ENCODE measurements around the gene TEAD3.
"Not testable (repeated sequence)": the region's sequence is repeated elsewhere in the genome, so short reads cannot be mapped to it uniquely, and the experiment has no call there.

Gene TEAD3

DNA sequence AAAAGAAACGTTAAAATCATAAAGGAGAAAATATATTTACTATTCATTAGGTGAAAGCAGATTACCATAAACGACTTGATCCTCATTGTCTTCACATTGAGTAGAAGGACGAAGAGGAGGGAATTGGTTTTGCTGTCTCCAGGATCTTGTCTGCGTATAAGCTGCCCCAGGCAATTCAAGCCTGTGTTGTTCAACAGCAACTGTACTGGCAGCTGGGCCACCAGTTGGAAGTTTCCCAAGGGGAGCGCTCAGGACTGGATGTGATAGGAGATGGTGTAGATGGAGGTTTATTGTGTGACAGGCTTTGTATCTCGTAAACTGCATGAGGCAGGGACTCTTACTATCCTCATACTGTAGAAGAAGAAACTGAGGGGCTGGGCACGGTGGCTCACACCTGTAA lies 48.7 kb downstream of the TEAD3 start:
- no peak for DNase-seq (ENCODE audit: low read depth, low spot score)
- Histone ChIP-seq H3K36me3 (ENCODE audit: control insufficient read depth, insufficient read depth, low read length) (no peaks in the 10 kb centered on the region), H3K4me1 (ENCODE audit: control insufficient read depth, insufficient read depth, low read length) (peaks cover 1% of the 10 kb centered on the region; the same call in 1 of the 2 replicates), H3K27me3 (ENCODE audit: control insufficient read depth, insufficient read depth, low read length) (no peaks in the 10 kb centered on the region), H3K9me3 (ENCODE audit: control insufficient read depth, insufficient read depth, low read length) (no peaks in the 10 kb centered on the region), H3K4me3 (ENCODE audit: low read length) (no peak overlapping the region), H3K27ac (ENCODE audit: low read length) (no peak overlapping the region)
- WGBS (ENCODE audit: insufficient coverage, insufficient read length): no CpG with 5 or more reads among the region's 7 CpGs

DNA sequence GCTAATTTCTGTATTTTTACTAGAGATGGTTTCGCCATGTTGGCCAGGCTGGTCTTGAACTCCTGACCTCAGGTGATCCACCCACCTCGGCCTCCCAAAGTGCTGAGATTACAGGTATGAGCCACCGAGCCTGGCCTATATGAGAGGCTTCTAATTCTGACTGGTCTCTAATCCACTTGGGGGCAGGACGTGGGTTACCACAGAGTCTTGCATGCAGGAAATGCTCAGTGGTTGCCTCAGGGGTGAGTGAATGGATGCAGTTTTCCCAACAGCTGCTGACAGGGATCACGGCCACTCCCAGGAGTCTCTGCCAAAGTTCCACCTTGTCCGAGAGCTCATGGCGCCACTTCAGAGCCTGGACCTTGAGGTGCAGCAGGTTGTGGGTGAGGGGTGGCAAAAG lies 51.2 kb downstream of the TEAD3 start:
- H3K9me3 ChIP-seq (ENCODE audit: control insufficient read depth, insufficient read depth, low read length): no peaks in the 10 kb centered on the region
- no peak overlapping the region for H3K4me3 ChIP-seq (ENCODE audit: low read length)
- WGBS (ENCODE audit: insufficient coverage, insufficient read length): no CpG with 5 or more reads among the region's 7 CpGs
- no peaks in the 10 kb centered on the region for H3K36me3 ChIP-seq (ENCODE audit: control insufficient read depth, insufficient read depth, low read length)
- no peak for DNase-seq (ENCODE audit: low read depth, low spot score)
- H3K27me3 ChIP-seq (ENCODE audit: control insufficient read depth, insufficient read depth, low read length): no peaks in the 10 kb centered on the region
- no peaks in the 10 kb centered on the region for H3K4me1 ChIP-seq (ENCODE audit: control insufficient read depth, insufficient read depth, low read length)
- H3K27ac ChIP-seq (ENCODE audit: low read length): no peak overlapping the region

DNA sequence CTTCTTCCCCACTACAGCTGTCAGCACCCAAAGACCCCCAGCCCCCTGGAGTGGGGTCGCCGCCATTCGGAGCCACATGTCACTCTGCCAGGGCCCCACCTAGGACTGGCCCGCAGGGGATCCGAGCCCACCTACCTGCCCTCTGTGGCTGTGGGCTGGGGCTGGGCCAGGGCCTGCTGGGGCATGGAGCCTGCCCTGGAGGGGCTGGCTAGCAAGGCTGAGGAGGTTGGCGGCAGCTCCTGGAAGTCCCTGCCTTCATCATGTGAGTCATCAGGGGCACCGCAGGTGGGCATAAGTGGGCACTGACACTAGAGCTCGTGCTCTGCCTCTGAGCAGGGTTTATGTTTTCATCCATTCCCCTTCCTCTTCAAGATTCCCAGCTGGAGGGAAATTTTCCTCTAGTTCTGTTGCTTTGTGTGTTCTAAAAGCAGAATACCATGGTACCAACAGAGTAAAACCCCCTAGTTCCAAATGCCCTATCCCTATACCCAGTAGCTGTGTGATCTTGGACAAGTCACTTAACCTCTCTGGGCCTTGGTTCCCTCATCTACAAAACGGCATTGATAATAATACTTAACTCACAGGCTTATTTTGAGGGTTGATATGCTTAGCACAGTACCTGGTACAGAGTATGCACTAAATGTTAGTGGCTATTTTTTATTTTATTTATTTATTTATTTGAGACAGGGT lies 53.4 kb downstream of the TEAD3 start:
- no CpG with 5 or more reads among the region's 9 CpGs for WGBS (ENCODE audit: insufficient coverage, insufficient read length)
- Histone ChIP-seq H3K4me3 (ENCODE audit: low read length) (no peak overlapping the region), H3K36me3 (ENCODE audit: control insufficient read depth, insufficient read depth, low read length) (no peaks in the 10 kb centered on the region), H3K4me1 (ENCODE audit: control insufficient read depth, insufficient read depth, low read length) (no peaks in the 10 kb centered on the region), H3K27ac (ENCODE audit: low read length) (no peak overlapping the region), H3K27me3 (ENCODE audit: control insufficient read depth, insufficient read depth, low read length) (no peaks in the 10 kb centered on the region), H3K9me3 (ENCODE audit: control insufficient read depth, insufficient read depth, low read length) (no peaks in the 10 kb centered on the region)
- no peak for DNase-seq (ENCODE audit: low read depth, low spot score)

DNA sequence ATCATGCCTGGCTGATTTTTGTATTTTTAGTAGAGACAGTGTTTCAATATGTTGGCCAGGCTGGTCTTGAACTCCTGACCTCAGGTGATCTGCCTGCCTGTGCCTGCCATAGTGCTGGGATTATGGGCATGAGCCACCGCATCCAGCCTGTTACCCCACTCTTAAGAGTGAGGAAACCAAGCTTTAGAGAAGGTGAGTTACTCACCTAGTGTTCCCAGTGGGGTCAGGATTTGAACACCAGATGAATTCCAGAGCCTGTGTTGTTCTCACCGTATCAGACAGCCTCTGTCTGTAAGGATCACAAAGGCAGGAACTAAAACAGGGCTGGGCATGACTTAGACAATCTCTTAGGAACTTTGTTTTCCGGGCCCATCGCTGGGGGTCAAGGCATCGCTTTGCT lies 54.2 kb downstream of the TEAD3 start:
- DNase-seq (ENCODE audit: low read depth, low spot score): no peak
- H3K27ac ChIP-seq (ENCODE audit: low read length): no peak overlapping the region
- no peaks in the 10 kb centered on the region for H3K4me1 ChIP-seq (ENCODE audit: control insufficient read depth, insufficient read depth, low read length)
- H3K9me3 ChIP-seq (ENCODE audit: control insufficient read depth, insufficient read depth, low read length): no peaks in the 10 kb centered on the region
- no peaks in the 10 kb centered on the region for H3K36me3 ChIP-seq (ENCODE audit: control insufficient read depth, insufficient read depth, low read length)
- no peak overlapping the region for H3K4me3 ChIP-seq (ENCODE audit: low read length)
- no CpG with 5 or more reads among the region's 5 CpGs for WGBS (ENCODE audit: insufficient coverage, insufficient read length)
- no peaks in the 10 kb centered on the region for H3K27me3 ChIP-seq (ENCODE audit: control insufficient read depth, insufficient read depth, low read length)

DNA sequence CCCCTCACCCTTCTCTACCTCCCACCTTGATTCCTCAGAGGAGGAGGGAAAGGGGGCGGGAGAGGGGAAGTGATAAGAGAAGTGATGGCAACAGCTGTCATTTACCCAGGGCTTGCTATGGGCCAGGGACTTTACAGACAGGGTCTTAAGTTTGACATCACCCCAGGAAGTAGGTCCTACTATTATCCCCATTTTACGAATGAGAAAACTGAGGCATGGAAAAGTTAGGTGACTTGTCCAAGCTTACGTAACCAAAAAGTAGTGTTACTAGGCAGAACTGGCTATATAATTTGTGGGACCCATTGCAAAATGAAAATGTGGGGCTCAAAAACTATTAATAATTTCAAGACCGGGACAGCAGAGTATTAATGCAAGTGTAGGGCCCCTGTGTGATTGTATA lies 55.2 kb downstream of the TEAD3 start:
- no CpG with 5 or more reads among the region's 4 CpGs for WGBS (ENCODE audit: insufficient coverage, insufficient read length)
- H3K4me3 ChIP-seq (ENCODE audit: low read length): no peak overlapping the region
- no peaks in the 10 kb centered on the region for H3K27me3 ChIP-seq (ENCODE audit: control insufficient read depth, insufficient read depth, low read length)
- no peaks in the 10 kb centered on the region for H3K4me1 ChIP-seq (ENCODE audit: control insufficient read depth, insufficient read depth, low read length)
- H3K36me3 ChIP-seq (ENCODE audit: control insufficient read depth, insufficient read depth, low read length): no peaks in the 10 kb centered on the region
- no peak overlapping the region for H3K27ac ChIP-seq (ENCODE audit: low read length)
- no peaks in the 10 kb centered on the region for H3K9me3 ChIP-seq (ENCODE audit: control insufficient read depth, insufficient read depth, low read length)
- no peak for DNase-seq (ENCODE audit: low read depth, low spot score)

DNA sequence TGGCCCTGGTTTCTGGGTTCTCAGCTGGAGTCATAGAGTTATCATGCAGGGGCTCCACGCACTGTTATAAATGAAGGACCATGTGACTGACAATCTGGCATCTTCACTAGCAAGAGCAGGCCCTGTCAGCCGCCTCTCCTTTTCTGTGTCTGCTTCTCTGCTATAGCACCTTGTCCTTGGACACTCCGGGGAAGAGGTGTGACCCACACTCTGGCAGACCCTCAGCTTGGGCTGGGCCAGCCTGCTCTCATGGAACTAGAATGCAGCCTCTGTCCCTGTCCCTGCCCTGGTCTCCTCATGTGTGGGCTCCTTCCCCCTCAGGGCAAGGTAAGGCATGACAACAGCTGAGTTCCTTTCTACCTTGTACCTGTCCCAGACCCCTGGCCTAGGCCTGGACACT lies 55.7 kb downstream of the TEAD3 start:
- Histone ChIP-seq H3K9me3 (ENCODE audit: control insufficient read depth, insufficient read depth, low read length) (no peaks in the 10 kb centered on the region), H3K27ac (ENCODE audit: low read length) (no peak overlapping the region), H3K4me3 (ENCODE audit: low read length) (no peak overlapping the region), H3K27me3 (ENCODE audit: control insufficient read depth, insufficient read depth, low read length) (no peaks in the 10 kb centered on the region), H3K36me3 (ENCODE audit: control insufficient read depth, insufficient read depth, low read length) (no peaks in the 10 kb centered on the region), H3K4me1 (ENCODE audit: control insufficient read depth, insufficient read depth, low read length) (no peaks in the 10 kb centered on the region)
- no CpG with 5 or more reads among the region's 3 CpGs for WGBS (ENCODE audit: insufficient coverage, insufficient read length)
- no peak for DNase-seq (ENCODE audit: low read depth, low spot score)

DNA sequence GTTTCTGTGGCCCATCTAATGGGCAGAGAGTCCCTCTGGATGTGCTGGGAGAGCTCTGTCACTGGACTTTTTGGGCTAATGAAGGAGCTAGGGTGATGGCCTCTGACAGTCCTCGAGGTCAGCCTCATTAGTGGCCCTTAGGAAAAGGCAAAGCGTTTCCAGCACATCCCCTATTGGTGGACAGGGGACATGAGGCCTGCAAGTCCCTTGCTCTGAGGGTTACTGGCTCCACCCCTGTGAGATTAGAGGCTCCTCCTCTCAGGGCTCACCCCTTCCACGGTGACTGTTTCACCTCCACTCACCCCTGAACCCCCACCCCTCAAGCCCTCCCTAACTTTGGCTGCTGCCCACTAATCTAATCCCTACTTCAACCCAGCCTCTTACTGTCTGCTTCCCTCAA lies 57.6 kb downstream of the TEAD3 start:
- no peaks in the 10 kb centered on the region for H3K9me3 ChIP-seq (ENCODE audit: control insufficient read depth, insufficient read depth, low read length)
- H3K27me3 ChIP-seq (ENCODE audit: control insufficient read depth, insufficient read depth, low read length): no peaks in the 10 kb centered on the region
- H3K4me3 ChIP-seq (ENCODE audit: low read length): no peak overlapping the region
- no peaks in the 10 kb centered on the region for H3K36me3 ChIP-seq (ENCODE audit: control insufficient read depth, insufficient read depth, low read length)
- no peak for DNase-seq (ENCODE audit: low read depth, low spot score)
- no peak overlapping the region for H3K27ac ChIP-seq (ENCODE audit: low read length)
- no peaks in the 10 kb centered on the region; the same call in 1 of the 2 replicates for H3K4me1 ChIP-seq (ENCODE audit: control insufficient read depth, insufficient read depth, low read length)
- WGBS (ENCODE audit: insufficient coverage, insufficient read length): no CpG with 5 or more reads among the region's 3 CpGs

DNA sequence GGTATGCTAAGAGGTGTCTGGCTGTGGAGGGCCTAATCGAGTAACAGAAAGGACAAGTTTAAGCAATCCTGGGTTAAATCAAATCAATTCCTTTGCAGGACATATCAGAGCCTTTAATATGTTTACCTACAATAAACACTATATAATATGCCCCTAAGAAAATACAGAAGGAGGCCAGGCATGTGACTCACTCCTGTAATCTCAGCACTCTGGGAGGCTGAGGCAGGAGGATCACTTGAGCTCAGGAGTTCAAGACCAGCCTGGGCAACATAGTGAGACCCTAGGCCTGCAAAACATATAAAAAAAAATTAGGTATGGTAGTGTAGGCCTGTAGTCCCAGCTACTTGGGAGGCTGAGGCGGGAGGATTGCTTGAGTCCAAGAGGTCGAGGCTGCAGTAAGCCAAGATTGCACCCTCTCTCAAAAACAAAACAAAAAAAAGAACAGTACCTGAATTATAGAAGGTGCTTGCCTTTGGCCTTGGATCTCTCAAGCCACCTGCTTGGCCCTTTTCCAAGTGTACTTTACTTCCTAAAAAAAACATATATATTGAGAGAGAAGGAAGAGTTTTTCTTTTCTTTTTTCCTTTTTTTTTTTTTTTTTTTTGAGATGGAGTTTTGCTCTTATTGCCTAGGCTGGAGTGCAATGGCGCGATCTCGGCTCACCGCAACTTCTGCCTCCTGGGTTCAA lies 58.4 kb downstream of the TEAD3 start:
- H3K36me3 ChIP-seq (ENCODE audit: control insufficient read depth, insufficient read depth, low read length); H3K27me3 ChIP-seq (ENCODE audit: control insufficient read depth, insufficient read depth, low read length); DNase-seq (ENCODE audit: low read depth, low spot score); H3K4me3 ChIP-seq (ENCODE audit: low read length); H3K9me3 ChIP-seq (ENCODE audit: control insufficient read depth, insufficient read depth, low read length); H3K27ac ChIP-seq (ENCODE audit: low read length); H3K4me1 ChIP-seq (ENCODE audit: control insufficient read depth, insufficient read depth, low read length): not testable (repeated sequence)
- WGBS (ENCODE audit: insufficient coverage, insufficient read length): no CpG with 5 or more reads among the region's 7 CpGs

DNA sequence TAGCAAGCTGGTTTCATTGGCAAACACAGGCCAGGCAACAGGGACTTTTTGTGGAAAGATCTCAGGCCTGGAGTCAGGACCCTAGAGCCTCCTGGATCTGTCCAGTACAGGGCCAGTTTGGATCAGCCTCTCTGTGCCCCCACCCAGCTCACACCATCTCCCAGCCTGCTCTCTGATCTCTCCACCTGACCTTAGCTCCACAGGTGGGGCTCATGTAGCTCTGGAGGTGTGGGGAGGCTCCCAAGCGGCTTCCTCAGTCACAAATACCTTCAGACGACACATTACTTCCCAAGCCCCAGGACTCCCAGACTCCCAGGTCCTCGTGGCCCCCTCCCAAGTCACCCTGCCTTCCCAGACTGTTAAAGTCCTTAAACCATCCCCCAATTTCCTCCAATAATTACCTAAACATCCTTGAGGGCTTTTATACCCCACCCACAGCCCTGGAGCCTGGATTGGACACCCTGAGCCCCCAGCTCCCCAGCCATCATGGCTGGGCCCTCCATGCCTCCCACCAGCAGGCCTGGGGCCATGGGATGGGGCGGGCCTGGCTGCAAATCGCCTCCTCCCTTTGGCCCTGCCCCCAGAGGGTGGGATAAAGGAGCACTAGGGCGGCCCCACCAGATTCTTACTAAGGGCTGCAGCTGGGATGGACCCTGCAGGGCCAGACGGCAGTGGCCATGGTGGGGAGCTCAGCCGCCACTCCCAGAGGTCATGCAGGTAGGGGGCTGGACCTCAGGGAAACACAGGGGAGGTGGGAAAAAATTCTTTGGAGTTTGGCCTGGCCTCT lies 60.6 kb downstream of the TEAD3 start:
- H3K9me3 ChIP-seq (ENCODE audit: control insufficient read depth, insufficient read depth, low read length): no peaks in the 10 kb centered on the region

DNA sequence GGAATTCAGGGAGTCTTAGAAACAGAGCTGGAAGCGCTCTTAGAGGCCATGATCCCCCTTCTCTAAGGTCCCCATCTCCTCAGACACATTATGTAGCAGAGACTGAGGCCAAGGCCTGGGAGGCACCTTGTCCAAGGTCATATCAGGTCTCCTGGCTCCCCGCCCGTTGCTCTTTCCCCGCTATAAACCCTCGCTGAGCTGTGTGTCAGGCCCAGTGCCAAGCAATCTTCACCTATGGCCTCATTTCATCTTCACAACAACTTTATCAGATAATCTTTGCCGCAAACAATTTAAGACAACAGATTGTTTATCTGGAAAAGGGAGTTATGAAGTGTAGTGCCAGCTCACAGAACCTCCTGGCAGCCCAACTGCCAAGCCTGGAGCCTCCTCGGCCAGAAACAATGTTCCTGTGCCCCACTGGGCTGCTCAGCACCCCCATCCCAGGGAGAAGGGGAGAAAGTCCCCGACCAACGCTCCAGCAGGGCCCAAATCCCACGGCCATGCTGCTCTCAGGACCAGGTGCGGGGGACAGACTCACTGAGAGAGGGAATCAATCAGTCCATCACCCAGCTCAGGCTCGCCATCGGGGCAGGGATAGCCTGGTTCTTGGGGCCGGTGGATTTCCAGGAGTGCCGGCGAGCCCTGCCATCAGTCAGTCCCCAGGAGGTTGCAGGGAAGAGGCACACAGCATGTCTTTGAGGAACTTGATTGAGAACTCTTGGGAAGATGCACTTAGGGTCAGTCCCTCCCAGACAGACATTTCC lies 61.6 kb downstream of the TEAD3 start:
- Histone ChIP-seq H3K4me3 (ENCODE audit: low read length) (no peak overlapping the region), H3K36me3 (ENCODE audit: control insufficient read depth, insufficient read depth, low read length) (no peaks in the 10 kb centered on the region), H3K4me1 (ENCODE audit: control insufficient read depth, insufficient read depth, low read length) (no peaks in the 10 kb centered on the region; the same call in 1 of the 2 replicates), H3K27me3 (ENCODE audit: control insufficient read depth, insufficient read depth, low read length) (no peaks in the 10 kb centered on the region), H3K9me3 (ENCODE audit: control insufficient read depth, insufficient read depth, low read length) (no peaks in the 10 kb centered on the region), H3K27ac (ENCODE audit: low read length) (no peak overlapping the region)
- no CpG with 5 or more reads among the region's 16 CpGs for WGBS (ENCODE audit: insufficient coverage, insufficient read length)
- no peak for DNase-seq (ENCODE audit: low read depth, low spot score)

More for the DNA sequence above, 60.6 kb downstream of the TEAD3 start:
- Histone ChIP-seq H3K4me1 (ENCODE audit: control insufficient read depth, insufficient read depth, low read length) (no peaks in the 10 kb centered on the region; the same call in 1 of the 2 replicates), H3K27me3 (ENCODE audit: control insufficient read depth, insufficient read depth, low read length) (no peaks in the 10 kb centered on the region), H3K4me3 (ENCODE audit: low read length) (no peak overlapping the region), H3K27ac (ENCODE audit: low read length) (no peak overlapping the region), H3K36me3 (ENCODE audit: control insufficient read depth, insufficient read depth, low read length) (no peaks in the 10 kb centered on the region)
- DNase-seq (ENCODE audit: low read depth, low spot score): no peak
- WGBS (ENCODE audit: insufficient coverage, insufficient read length): no CpG with 5 or more reads among the region's 8 CpGs
